OCI-LY7 (cell line): ENCODE results near the gene BEAN1. TPM values are rescaled to one million over a fixed set of nuclear protein-coding genes. Genes with fewer than 3 reads are reported as not detected.
A peak's percentile ranks its signal among the peaks of the same experiment; 100 is the strongest.

Experiments used
- BruUV-seq: library from RNA; stranded (reverse); fragments of 400-500 nt; replicated peaks from 2 replicates; lab custom pipeline; 2021; lab: Mats Ljungman, UMichigan
- CTCF ChIA-PET: fragments of 300-600 bp; sonication (Branson Sonifier 250); formaldehyde crosslinking; loops from one replicate; lab custom pipeline; 2022; ENCODE audit warnings: antibody characterized with exemption; ENCODE audit not compliant: unreplicated experiment; lab: Charles Lee
- POLR2A ChIA-PET: fragments of 300-600 bp; sonication (Branson Sonifier 250); formaldehyde crosslinking; loops from one replicate; lab custom pipeline; 2022; ENCODE audit warnings: antibody characterized with exemption; lab: Charles Lee
- DNase-seq: peaks from one replicate; pipeline ENCODE4 v3.0.0-alpha.2; 2015; ENCODE audit warnings: low spot score
- H2AFZ ChIP-seq: fragments of 200-600 bp; sonication (generic), shearing (Covaris generic); 2 replicates; pipeline ENCODE4 v1.6.1; 2014; ENCODE audit warnings: mild to moderate bottlenecking, antibody characterized with exemption, low read length, moderate library complexity
- H3K27ac ChIP-seq: fragments of 200-600 bp; sonication (generic); 2 replicates; pipeline ENCODE4 v1.5.1; 2014; ENCODE audit warnings: mixed run types, low read depth, mild to moderate bottlenecking, moderate library complexity, low read length, inconsistent platforms; ENCODE audit not compliant: poor library complexity, severe bottlenecking
- H3K36me3 ChIP-seq: fragments of 200-600 bp; sonication (generic); 2 replicates; pipeline ENCODE4 v1.6.1; 2014; ENCODE audit warnings: mild to moderate bottlenecking, antibody characterized with exemption, low read length, moderate library complexity, mixed read lengths; ENCODE audit not compliant: insufficient read depth
- H3K4me1 ChIP-seq: fragments of 200-600 bp; sonication (generic); 2 replicates; pipeline ENCODE4 v1.5.1; 2014; ENCODE audit warnings: mild to moderate bottlenecking, low read length; ENCODE audit not compliant: insufficient read depth, poor library complexity, severe bottlenecking
- H3K4me2 ChIP-seq: fragments of 200-600 bp; sonication (generic); 2 replicates; pipeline ENCODE4 v1.6.1; 2014; ENCODE audit warnings: mild to moderate bottlenecking, low read length
- H3K4me3 ChIP-seq: fragments of 200-600 bp; sonication (generic); 2 replicates; pipeline ENCODE4 v1.5.1; 2014; ENCODE audit warnings: mild to moderate bottlenecking, low read depth, low read length; ENCODE audit not compliant: poor library complexity, severe bottlenecking
- H3K79me2 ChIP-seq: fragments of 200-600 bp; sonication (generic); 2 replicates; pipeline ENCODE4 v1.6.1; 2016; ENCODE audit warnings: low read depth, mild to moderate bottlenecking, low read length, moderate library complexity, mixed read lengths; ENCODE audit not compliant: insufficient read depth
- H3K9me2 ChIP-seq: fragments of 200-600 bp; sonication (generic); 2 replicates; pipeline ENCODE4 v1.6.1; 2016; ENCODE audit warnings: mild to moderate bottlenecking, low read length, mixed read lengths; ENCODE audit not compliant: insufficient read depth
- H3K9me3 ChIP-seq: fragments of 200-600 bp; sonication (generic); 2 replicates; pipeline ENCODE4 v1.6.1; 2014; ENCODE audit warnings: mild to moderate bottlenecking, mixed run types, low read length, mixed read lengths
- H4K20me1 ChIP-seq: fragments of 200-600 bp; sonication (generic); 2 replicates; pipeline ENCODE4 v1.6.1; 2014; ENCODE audit warnings: mild to moderate bottlenecking, antibody characterized with exemption, low read length, moderate library complexity, mixed read lengths; ENCODE audit not compliant: insufficient read depth
- CTCF ChIP-seq: fragments of 200-600 bp; sonication (generic); conservative IDR thresholded peaks from 2 replicates; pipeline ENCODE4 v1.5.1; 2014; ENCODE audit warnings: mild to moderate bottlenecking, antibody characterized with exemption, low read length, moderate library complexity, mixed read lengths
- EZH2phosphoT487 ChIP-seq: fragments of 200-600 bp; sonication (generic); IDR thresholded peaks from 2 replicates; pipeline ENCODE4 v1.6.1; 2018; ENCODE audit warnings: low read depth, borderline replicate concordance, mild to moderate bottlenecking, mixed run types, antibody characterized with exemption, low read length, moderate library complexity, mixed read lengths
- intact Hi-C: fragments of 100-400 bp; cut with micrococcal nuclease; formaldehyde crosslinking; loops from one replicate; pipeline ENCODE4 v1.10.0; 2022; ENCODE audit not compliant: unreplicated experiment
- total RNA-seq, 2 experiments: library from RNA; depleted of rRNA in 1 of 2; stranded (reverse); fragments of >200 nt in 1 of 2; shearing (Covaris generic) in 1 of 2; gene quantifications; 2 replicates each; pipeline ENCODE4 v1.2.3, GENCODE V29; 2014 to 2022

The BEAN1 gene
- total RNA-seq, 2 experiments from 2014 or later, result 0.13 TPM; not detected in 1

- Histone ChIP-seq H3K4me2 (no peak overlapping the region), H3K4me3 (no peak overlapping the region), H3K36me3 (no peaks in the 10 kb centered on the region), H3K9me3 (no peaks in the 10 kb centered on the region), H3K4me1 (peaks cover 15% of the 10 kb centered on the region), H3K27ac (no peak overlapping the region), H3K9me2 (no peaks in the 10 kb centered on the region), H2AFZ (no peak overlapping the region), H4K20me1 (no peaks in the 10 kb centered on the region), H3K79me2 (no peaks in the 10 kb centered on the region)
- DNase-seq, result no peak
- CTCF ChIA-PET, result interaction anchor here (0.6 to 1.2 kb wide), 4 partner anchors 40 to 463 kb away, joined by 3 to 5 read pairs (median 3); no protein-coding TSS in a partner anchor
- intact Hi-C loops, result loop anchor here (5.0 to 10.0 kb wide), 2 partner anchors 202 to 320 kb away; no protein-coding TSS in a partner anchor
- TF ChIP-seq CTCF (no peak), EZH2phosphoT487 (no peak)
- BruUV-seq, result no TSS peak
- POLR2A ChIA-PET, result interaction anchor here (0.5 to 1.1 kb wide), 2 partner anchors 83 to 110 kb away, joined by 3 to 4 read pairs; no protein-coding TSS in a partner anchor
Observed at GRCh38 chr16:66405057-66405783, 21.9 kb upstream of the BEAN1 start.

DNA sequence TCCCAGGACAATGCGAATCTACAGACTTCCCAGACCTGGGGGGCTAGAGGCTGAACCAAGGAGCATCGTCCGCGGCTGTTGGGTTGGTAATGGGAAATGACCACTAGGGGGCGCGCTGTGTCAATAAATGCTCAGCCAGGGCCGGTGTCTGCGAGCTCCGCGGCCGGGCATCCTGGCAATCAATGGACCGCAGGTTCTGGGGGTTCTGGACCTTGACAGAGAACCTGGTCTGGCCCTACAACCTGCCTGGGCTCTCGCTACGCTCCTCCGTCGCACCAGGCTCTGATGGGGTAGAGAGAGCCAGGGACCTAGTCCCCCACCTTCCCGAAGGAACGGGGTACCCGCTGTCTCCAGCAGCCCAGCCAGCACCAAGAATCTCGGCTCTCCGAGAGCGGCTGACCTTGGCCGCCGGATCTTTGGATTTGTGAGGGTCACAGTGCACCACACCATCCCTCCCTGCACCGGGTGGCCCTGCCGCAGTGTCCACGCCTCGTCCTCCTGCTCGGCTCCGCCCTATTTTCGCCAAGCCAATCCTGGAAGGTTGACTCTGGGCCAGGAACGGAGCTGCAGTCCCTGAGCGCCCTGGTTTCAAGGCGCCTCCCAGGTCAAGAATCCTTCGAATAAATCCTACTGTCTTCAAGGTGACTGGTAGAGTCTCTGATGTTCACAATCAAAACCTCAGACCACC is 20.4 kb upstream of the BEAN1 start:
- H3K27ac ChIP-seq, result no peak overlapping the region
- TF ChIP-seq EZH2phosphoT487, result no peak
- peak; percentile 90 for TF ChIP-seq CTCF
- H3K36me3 ChIP-seq, result no peaks in the 10 kb centered on the region
- peak; percentile 82 for DNase-seq
- no peaks in the 10 kb centered on the region; the same call in 1 of the 2 replicates for H3K9me3 ChIP-seq
- peak overlapping the region; percentile 59 for H3K4me3 ChIP-seq
- intact Hi-C loops, result loop anchor here (1.0 to 10.0 kb wide), 6 partner anchors 77 to 466 kb away; no protein-coding TSS in a partner anchor
- ChIA-PET POLR2A (interaction anchor here (0.7 to 1.7 kb wide), 2 partner anchors 70 to 117 kb away, joined by 3 to 4 read pairs; no protein-coding TSS in a partner anchor), CTCF (interaction anchor here (0.6 kb wide), 1 partner anchor 196 kb away, joined by 3 read pairs; no protein-coding TSS in a partner anchor)
- no peaks in the 10 kb centered on the region for H3K9me2 ChIP-seq
- H3K79me2 ChIP-seq, result no peaks in the 10 kb centered on the region
- H2AFZ ChIP-seq, result peak overlapping the region; percentile 89
- no TSS peak for BruUV-seq
- peak overlapping the region; percentile 79 for H3K4me2 ChIP-seq
- H4K20me1 ChIP-seq, result no peaks in the 10 kb centered on the region
- H3K4me1 ChIP-seq, result peaks cover 15% of the 10 kb centered on the region
